ENCODE results near the gene LZTR1.
"Not testable (repeated sequence)": the region's sequence is repeated elsewhere in the genome, so short reads cannot be mapped to it uniquely, and the experiment has no call there.

LZTR1 gene

DNA sequence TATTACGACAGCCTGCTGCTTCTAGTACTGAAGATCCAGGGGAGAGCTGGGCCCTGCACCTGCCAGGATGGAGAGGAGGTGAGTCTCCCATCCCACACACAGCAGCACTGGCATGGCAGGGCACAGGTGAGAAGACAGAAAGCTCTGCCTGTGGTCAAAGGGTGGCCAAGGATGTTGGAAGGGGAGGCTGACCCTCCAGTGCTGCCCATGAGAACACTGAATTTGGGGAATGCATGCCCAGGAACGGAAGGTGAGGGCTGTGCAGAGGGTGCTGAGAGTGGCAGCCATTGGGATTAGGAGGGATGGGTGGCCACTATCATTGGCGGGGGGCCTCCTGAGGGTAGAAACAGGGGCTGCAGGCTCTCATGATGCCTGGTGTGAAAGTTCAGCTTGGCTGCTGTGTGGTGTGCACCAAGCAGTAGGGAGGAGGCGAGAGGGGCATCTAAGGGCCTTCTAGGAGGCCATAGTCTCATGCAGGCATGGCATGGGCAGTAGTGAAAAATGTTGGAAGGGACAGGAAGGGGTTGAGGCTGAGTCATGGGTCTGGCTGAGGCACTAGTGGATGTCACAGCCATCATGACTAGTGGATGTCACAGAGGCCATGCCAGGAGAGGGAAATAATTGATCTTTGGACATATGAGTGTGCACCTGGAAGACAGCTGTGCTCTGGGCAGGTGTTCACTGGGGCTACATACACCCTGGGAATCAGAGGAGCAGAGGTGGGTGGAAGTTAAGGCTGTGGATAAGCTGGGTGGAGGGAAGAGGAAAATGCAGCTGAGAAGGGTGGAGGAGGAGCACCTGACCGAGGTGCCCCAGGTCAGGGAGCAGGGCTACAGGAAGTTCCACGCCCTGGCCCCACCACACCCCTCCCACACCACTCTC, 61.1 kb downstream of the LZTR1 start:
- DNase-seq = no peak

DNA sequence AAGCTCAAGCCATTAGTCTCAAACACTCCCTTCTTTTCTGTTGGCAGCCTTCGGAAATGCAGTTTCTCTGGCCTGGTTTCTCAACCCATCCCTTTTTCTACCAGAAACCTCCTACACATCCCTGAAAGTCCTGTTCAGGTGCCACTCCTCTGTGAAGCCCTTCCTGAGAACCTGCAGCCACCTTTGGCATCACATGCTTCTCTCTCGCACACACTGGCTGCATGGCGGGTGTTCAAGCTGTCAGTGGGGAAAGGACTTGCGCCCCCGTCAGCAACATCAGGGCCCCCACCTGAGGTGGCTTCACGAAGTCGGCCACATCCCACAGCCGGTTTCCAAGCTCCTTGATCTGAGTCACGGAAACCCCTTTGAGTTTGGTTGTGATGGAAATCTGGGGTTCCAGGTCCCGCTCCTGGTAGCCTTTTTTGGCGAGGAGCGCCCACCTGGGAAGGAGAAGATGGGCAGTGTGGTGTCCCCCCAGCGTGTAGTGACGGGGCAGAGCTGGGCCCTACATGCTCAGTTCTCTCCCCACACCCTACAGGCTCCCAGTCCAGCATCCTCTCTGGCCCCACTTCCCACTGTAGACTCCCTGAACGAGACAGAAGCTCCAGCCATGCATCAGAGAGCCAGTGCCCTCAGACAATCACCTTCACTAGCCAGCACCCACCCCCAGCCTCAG, 61.9 kb downstream of the LZTR1 start:
- DNase-seq = no peak

DNA sequence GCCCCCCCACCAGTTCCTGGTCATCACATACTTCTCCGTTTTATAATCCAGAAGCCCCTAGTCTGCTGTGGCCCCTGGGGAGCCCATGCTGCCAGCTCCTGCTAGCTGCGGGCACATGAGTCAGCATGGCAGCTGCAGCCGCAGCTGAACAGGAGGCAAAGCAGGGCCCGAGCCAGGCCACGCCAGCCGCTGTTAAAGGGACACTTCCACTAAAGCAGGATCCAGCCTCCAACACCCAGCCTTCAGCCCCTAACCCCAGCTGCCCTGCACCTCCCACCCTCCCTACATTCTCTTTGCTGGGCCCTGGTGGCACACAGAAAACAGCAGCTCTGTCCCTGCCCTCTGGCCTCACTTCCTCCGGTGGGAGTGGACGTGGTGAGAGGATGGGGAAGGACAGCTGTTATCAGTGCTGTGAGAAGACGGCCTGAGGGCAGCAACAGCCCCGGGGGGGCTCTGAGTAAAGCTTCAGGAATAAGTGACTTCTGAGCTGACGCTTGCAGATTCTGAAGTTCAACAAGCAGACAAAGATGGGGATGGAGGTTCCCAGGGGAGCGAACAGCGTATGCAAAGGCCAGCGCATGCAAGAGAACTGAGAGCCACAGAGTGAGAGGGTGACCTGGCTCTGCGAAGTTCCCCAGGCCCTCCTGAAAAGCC, 63.0 kb downstream of the LZTR1 start:
- DNase-seq = no peak

DNA sequence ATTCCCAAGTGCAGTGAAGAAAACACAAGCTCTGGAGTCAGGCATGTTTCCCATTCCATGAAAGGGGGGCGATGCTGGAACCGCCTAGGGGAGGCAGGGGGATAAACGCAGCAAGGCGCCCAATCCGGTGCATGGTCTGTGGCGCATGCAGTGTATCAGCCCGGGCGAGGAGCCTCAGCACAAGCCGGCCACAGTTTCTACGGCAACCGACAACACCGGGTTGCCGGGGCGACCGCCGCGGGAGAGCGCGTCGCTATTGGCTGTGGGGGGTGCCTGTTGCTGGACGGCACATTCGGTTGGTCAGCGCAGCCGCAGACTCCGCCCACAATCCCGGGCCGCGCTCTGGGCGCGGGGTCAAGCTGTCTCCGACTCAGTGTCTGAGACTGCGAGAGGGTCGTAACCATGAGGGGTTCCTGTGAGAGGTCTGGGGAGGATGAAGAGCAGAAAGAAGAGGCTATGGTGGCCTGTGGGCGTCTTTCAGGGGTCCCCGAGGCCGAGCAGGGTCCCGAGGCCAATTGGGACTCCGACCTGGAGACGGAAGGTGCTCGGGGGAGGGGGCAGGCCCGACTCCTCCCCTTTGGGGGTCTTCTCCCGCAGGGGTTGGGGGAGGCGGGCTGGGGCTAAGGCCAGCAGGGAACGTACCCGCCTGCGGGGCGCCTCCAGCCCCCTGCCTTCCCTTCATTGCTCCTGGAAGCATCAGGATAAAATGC, 63.6 kb downstream of the LZTR1 start, which contains the start of gene LRRC74B:
TSS of gene LRRC74B (plus strand) at position 362 of the 710 bp plus-strand sequence. CDS start at position 403, 41 bp downstream.
- no peak for DNase-seq

DNA sequence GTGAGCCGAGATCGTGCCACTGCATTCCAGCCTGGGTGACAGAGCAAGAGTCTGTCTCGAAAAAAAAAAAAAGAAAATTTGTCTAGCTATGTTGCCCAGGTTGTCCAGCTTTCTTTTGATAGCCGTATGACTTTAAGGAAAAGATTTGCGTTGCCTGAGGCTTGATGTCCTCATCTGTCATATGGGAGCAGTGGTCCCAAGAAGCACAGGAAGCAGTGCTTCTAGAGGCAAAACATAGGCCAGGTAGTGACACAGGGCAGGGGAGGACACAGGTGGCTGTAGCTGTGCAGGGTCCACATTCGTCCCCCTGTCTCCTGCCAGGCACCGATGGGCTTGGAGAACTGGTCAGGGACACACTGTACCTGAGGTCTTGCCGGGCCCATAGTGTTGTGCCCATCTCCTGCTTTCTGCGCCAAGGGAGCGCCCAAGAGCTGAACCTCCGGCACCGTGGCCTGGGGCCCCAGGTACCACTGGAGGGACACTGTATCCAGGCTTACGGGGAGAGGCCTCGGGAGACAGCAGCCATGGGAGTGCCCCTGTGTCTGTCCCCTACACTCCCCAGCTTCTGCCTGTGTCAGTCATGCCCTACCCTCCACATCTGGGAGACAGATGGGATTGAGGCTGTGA, 65.1 kb downstream of the LZTR1 start:
- DNase-seq = no peak

DNA sequence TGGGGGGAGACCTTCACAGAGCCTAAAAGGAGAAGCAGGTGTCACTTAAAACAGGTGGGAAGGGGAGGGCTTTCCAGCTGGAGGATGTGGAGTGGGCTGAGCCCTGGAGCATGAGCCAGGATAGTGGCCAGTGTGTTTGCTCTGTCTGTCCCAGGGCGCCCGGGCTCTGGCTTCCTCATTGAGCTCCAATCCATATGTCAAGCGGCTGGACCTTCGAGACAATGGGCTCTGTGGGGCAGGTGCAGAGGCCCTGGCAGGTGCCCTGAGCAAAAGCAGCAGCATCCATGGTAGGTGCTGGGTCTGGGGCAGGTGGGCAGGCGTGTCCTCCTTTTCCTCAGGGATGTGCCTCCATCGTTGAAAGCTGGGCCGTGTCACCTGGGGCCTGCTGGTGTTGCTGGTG, 65.6 kb downstream of the LZTR1 start:
- no peak for DNase-seq

DNA sequence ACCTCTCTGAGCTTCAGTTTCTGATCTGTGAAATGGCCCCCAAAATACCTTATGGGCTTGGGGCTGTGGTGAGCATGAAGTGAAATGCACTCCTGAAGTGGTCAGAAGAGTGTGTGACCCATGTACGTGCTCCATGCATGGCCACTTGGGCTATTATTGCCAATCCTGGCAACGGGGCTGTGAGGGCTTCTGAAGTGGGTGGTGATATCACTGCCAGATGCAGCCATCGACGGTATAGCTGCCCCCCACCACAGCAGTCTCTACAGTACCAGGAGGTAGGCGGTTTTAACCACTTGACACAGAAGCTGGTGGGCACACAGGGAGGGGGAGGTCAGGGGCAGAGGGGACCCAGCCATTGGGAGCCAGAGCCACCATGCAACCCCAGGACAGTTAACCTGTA, 66.4 kb downstream of the LZTR1 start:
- not testable (repeated sequence) for DNase-seq
